Neural cell (in vitro differentiated cells): ENCODE results near the gene OR9Q2. TPM values are rescaled to one million over a fixed set of nuclear protein-coding genes. Genes with fewer than 3 reads are reported as not detected.
"Not testable (repeated sequence)": the region's sequence is repeated elsewhere in the genome, so short reads cannot be mapped to it uniquely, and the experiment has no call there.

Source experiments
- H2AFZ ChIP-seq: fragments of 200-600, 300-800 bp; sonication (generic), shearing (Covaris generic); 2 replicates; pipeline ENCODE4 v1.6.0; 2014; ENCODE audit warnings: low read depth, mild to moderate bottlenecking, antibody characterized with exemption, low read length, moderate library complexity
- H3F3A ChIP-seq: fragments of 200-600 bp; shearing (Covaris generic); 2 replicates; pipeline ENCODE4 v1.6.1; 2016; ENCODE audit warnings: mild to moderate bottlenecking, moderate library complexity, mixed read lengths, antibody characterized with exemption, low read length; ENCODE audit not compliant: insufficient read depth, poor library complexity, severe bottlenecking
- H3K27ac ChIP-seq: fragments of 200-600, 300-800 bp; sonication (generic), shearing (Covaris generic); 2 replicates; pipeline ENCODE4 v1.5.1; 2014; ENCODE audit warnings: mild to moderate bottlenecking, low read length, moderate library complexity
- H3K27me3 ChIP-seq: fragments of 300-800, 200-600 bp; sonication (generic), shearing (Covaris generic); 2 replicates; pipeline ENCODE4 v1.6.0; 2014; ENCODE audit warnings: mild to moderate bottlenecking, low read depth, low read length, moderate library complexity; ENCODE audit not compliant: insufficient read depth
- H3K36me3 ChIP-seq: fragments of 300-800, 200-600 bp; sonication (generic), shearing (Covaris generic); 2 replicates; pipeline ENCODE4 v1.5.1; 2014; ENCODE audit warnings: mild to moderate bottlenecking, antibody characterized with exemption, low read length, moderate library complexity; ENCODE audit not compliant: insufficient read depth
- H3K4me2 ChIP-seq: fragments of 300-800, 200-600 bp; sonication (generic), shearing (Covaris generic); 2 replicates; pipeline ENCODE4 v1.6.0; 2014; ENCODE audit warnings: mild to moderate bottlenecking, low read length
- H3K4me3 ChIP-seq: fragments of 300-800, 200-600 bp; sonication (generic), shearing (Covaris generic); 2 replicates; pipeline ENCODE4 v1.5.1; 2014; ENCODE audit warnings: mild to moderate bottlenecking, low read length, moderate library complexity
- H3K79me2 ChIP-seq: fragments of 200-600 bp; shearing (Covaris generic); replicated peaks from 2 replicates; pipeline ENCODE4 v1.6.0; 2014; ENCODE audit warnings: mild to moderate bottlenecking, low read length, moderate library complexity; ENCODE audit not compliant: insufficient read depth
- H3K9ac ChIP-seq: fragments of 300-800, 200-600 bp; sonication (generic), shearing (Covaris generic); 2 replicates; pipeline ENCODE4 v1.6.1; 2016; ENCODE audit warnings: mild to moderate bottlenecking, low read length, mixed read lengths
- H3K9me2 ChIP-seq: fragments of 200-600 bp; shearing (Covaris generic); 2 replicates; pipeline ENCODE4 v1.6.1; 2016; ENCODE audit warnings: mild to moderate bottlenecking, low read length, mixed read lengths; ENCODE audit not compliant: insufficient read depth
- H3K9me3 ChIP-seq: fragments of 200-600, 300-800 bp; sonication (generic), shearing (Covaris generic); 2 replicates; pipeline ENCODE4 v1.6.1; 2016; ENCODE audit warnings: mild to moderate bottlenecking, mixed run types, low read length, moderate library complexity, mixed read lengths
- H4K20me1 ChIP-seq: fragments of 200-600 bp; shearing (Covaris generic); 2 replicates; pipeline ENCODE4 v1.6.1; 2016; ENCODE audit warnings: mild to moderate bottlenecking, mixed run types; ENCODE audit not compliant: insufficient read depth
- CTCF ChIP-seq: fragments of 450-650 bp; IDR thresholded peaks from 2 replicates; pipeline ENCODE4 v1.5.1; 2014; ENCODE audit warnings: antibody characterized with exemption, mild to moderate bottlenecking, moderate library complexity; ENCODE audit not compliant: poor library complexity, severe bottlenecking
- EP300 ChIP-seq: fragments of 450-650 bp; conservative IDR thresholded peaks from 2 replicates; pipeline ENCODE4 v1.6.1; 2014; ENCODE audit warnings: antibody characterized with exemption, mild to moderate bottlenecking, moderate library complexity; ENCODE audit not compliant: poor library complexity, severe bottlenecking
- EZH2 ChIP-seq: fragments of 200-600, 300-800 bp; shearing (Covaris generic), sonication (generic); IDR thresholded peaks from 2 replicates; pipeline ENCODE4 v1.6.1; 2014; ENCODE audit warnings: antibody characterized with exemption, low read length, borderline replicate concordance, mild to moderate bottlenecking; ENCODE audit not compliant: insufficient read depth, poor library complexity, severe bottlenecking
- MXI1 ChIP-seq: fragments of 450-650 bp; conservative IDR thresholded peaks from 2 replicates; pipeline ENCODE4 v1.6.1; 2014; ENCODE audit warnings: antibody characterized with exemption, mild to moderate bottlenecking; ENCODE audit not compliant: poor library complexity, severe bottlenecking
- POLR2AphosphoS5 ChIP-seq: IDR thresholded peaks from 2 replicates; pipeline ENCODE4 v1.6.1; 2012
- RAD21 ChIP-seq: fragments of 450-650 bp; conservative IDR thresholded peaks from 2 replicates; pipeline ENCODE4 v1.6.1; 2014; ENCODE audit warnings: antibody characterized with exemption, mild to moderate bottlenecking, moderate library complexity
- SMC3 ChIP-seq: fragments of 450-650 bp; conservative IDR thresholded peaks from 2 replicates; pipeline ENCODE4 v1.6.1; 2014; ENCODE audit warnings: antibody characterized with exemption, mild to moderate bottlenecking, moderate library complexity; ENCODE audit not compliant: poor library complexity
- TAF1 ChIP-seq: IDR thresholded peaks from 2 replicates; pipeline ENCODE4 v1.6.1; 2012; ENCODE audit warnings: low read depth
- polyA plus RNA-seq: library from polyadenylated mRNA; depleted of rRNA; stranded (reverse); fragments of >200 nt; gene quantifications from 2 replicates; pipeline ENCODE4 v1.2.3, GENCODE V29; 2014
- TF ChIP-seq, protein P1 (sequence below): IDR thresholded peaks from 2 replicates; pipeline ENCODE4 v1.6.1; 2012; ENCODE audit warnings: borderline replicate concordance

The OR9Q2 gene
- polyA plus RNA-seq, 1 donor from 2014 or later = not detected

DNA sequence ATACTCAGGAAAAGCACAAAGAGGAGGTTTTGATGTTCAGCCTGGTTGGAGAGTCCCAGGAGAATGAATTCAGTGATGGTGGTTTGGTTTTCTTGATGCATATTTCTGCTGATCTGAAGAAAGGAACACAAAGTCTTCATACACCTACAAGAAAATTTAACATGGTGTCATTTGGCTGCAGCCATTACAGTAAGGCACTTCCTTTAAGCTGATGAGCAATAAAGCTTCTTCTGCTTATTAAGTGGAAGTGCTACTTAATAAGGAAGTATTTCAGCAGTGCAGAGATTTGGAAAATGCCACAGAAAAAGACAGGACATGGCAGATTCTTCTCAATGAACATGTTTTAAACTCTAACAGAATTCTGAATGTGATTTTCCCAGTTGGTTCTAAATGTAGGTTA, 15.2 kb downstream of the OR9Q2 start, which contains the start of gene OR1S2:
Gene OR1S2, minus strand, starts transcription at position 101 of the 400 bp plus-strand sequence. Its CDS starts 0 bp downstream, at position 101.
- H3F3A ChIP-seq = no peaks in the 10 kb centered on the region
- no peak within 1 kb of the TSS for H3K9ac ChIP-seq
- no peak within 1 kb of the TSS for H3K4me2 ChIP-seq
- H3K79me2 ChIP-seq = no peaks in the 10 kb centered on the region
- H3K4me3 ChIP-seq = no peak within 1 kb of the TSS
- no peaks in the 10 kb centered on the region for H3K9me3 ChIP-seq
- H3K27ac ChIP-seq = no peak within 1 kb of the TSS
- H3K36me3 ChIP-seq = no peaks in the 10 kb centered on the region
- no peak within 1 kb of the TSS for H2AFZ ChIP-seq
- no peaks in the 10 kb centered on the region for H3K27me3 ChIP-seq
- no peak for TF ChIP-seq MXI1
- no peak for TF ChIP-seq POLR2AphosphoS5
- no peak for TF ChIP-seq SMC3
- TF ChIP-seq, protein P1, sequence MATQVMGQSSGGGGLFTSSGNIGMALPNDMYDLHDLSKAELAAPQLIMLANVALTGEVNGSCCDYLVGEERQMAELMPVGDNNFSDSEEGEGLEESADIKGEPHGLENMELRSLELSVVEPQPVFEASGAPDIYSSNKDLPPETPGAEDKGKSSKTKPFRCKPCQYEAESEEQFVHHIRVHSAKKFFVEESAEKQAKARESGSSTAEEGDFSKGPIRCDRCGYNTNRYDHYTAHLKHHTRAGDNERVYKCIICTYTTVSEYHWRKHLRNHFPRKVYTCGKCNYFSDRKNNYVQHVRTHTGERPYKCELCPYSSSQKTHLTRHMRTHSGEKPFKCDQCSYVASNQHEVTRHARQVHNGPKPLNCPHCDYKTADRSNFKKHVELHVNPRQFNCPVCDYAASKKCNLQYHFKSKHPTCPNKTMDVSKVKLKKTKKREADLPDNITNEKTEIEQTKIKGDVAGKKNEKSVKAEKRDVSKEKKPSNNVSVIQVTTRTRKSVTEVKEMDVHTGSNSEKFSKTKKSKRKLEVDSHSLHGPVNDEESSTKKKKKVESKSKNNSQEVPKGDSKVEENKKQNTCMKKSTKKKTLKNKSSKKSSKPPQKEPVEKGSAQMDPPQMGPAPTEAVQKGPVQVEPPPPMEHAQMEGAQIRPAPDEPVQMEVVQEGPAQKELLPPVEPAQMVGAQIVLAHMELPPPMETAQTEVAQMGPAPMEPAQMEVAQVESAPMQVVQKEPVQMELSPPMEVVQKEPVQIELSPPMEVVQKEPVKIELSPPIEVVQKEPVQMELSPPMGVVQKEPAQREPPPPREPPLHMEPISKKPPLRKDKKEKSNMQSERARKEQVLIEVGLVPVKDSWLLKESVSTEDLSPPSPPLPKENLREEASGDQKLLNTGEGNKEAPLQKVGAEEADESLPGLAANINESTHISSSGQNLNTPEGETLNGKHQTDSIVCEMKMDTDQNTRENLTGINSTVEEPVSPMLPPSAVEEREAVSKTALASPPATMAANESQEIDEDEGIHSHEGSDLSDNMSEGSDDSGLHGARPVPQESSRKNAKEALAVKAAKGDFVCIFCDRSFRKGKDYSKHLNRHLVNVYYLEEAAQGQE = no peak
- TF ChIP-seq EZH2 = no peak
- TF ChIP-seq CTCF = no peak
- TF ChIP-seq RAD21 = no peak
- no peak for TF ChIP-seq EP300
- no peak for TF ChIP-seq TAF1
- H4K20me1 ChIP-seq = no peaks in the 10 kb centered on the region
- H3K9me2 ChIP-seq = no peaks in the 10 kb centered on the region

DNA sequence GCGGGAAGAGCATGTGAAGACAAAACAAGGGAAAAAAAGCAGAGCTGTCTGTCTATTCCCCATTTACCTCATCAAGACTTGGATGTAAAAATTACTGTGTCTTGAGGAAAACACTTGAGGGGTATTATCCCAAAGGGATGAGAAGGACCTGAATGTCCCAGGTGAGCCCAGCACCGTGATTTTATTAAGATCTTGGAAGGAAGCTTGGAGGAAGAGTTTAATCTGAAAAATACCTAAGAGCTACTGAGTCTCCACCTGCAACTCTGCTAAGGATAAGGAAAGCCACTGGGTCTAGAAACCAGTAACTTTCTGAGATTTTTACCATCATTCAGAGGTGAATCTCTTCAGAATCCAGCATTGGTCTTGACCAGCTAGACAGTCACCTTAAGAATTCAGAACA, 23.6 kb downstream of the OR9Q2 start, which contains the start of gene OR1S1:
Gene OR1S1, plus strand, starts transcription at position 301 of the 400 bp plus-strand sequence.
- H3K9ac ChIP-seq, H3K4me2 ChIP-seq, H4K20me1 ChIP-seq: not testable (repeated sequence)

GRCh38 chr11:58216476-58216875, 27.6 kb downstream of the OR9Q2 start:
- no peak overlapping the region for H3K4me3 ChIP-seq

More for the DNA sequence above, 23.6 kb downstream of the OR9Q2 start, which contains the start of gene OR1S1:
- not testable (repeated sequence) for H3K4me3 ChIP-seq, H3K79me2 ChIP-seq, H3K9me2 ChIP-seq, H3F3A ChIP-seq, H3K36me3 ChIP-seq, H2AFZ ChIP-seq, H3K27me3 ChIP-seq, H3K27ac ChIP-seq, H3K9me3 ChIP-seq

More at GRCh38 chr11:58216476-58216875, 27.6 kb downstream of the OR9Q2 start:
- no peaks in the 10 kb centered on the region for H3K9me3 ChIP-seq
- H3K9ac ChIP-seq = no peak overlapping the region
- no peaks in the 10 kb centered on the region for H3K36me3 ChIP-seq
- H2AFZ ChIP-seq = no peak overlapping the region
- no peak for TF ChIP-seq TAF1
- no peaks in the 10 kb centered on the region for H3F3A ChIP-seq
- no peaks in the 10 kb centered on the region for H4K20me1 ChIP-seq
- no peak overlapping the region for H3K4me2 ChIP-seq
- H3K27ac ChIP-seq = no peak overlapping the region
- H3K27me3 ChIP-seq = no peaks in the 10 kb centered on the region
- H3K9me2 ChIP-seq = no peaks in the 10 kb centered on the region
- H3K79me2 ChIP-seq = no peaks in the 10 kb centered on the region
